H54 (cell line): ENCODE results near the gene ZBTB49.

ENCODE experiments used
- DNase-seq: peaks from one replicate; pipeline ENCODE4 v3.0.0; 2011; ENCODE audit warnings: low spot score, mixed read lengths; ENCODE audit not compliant: insufficient read length
- FAIRE-seq: peaks from 3 replicates; lab custom pipeline; 2011; peaks lifted over from hg19 to GRCh38; lab: Jason Lieb, UNC
- POLR2A ChIP-seq: IDR thresholded peaks from 2 replicates; pipeline ENCODE4 v1.6.1; 2011; ENCODE audit warnings: low read depth, mild to moderate bottlenecking, low read length

Gene ZBTB49

GRCh38 chr4:4364486-4365208, 74.6 kb downstream of the ZBTB49 start:
- DNase-seq (no peak), FAIRE-seq (no peak)

DNA sequence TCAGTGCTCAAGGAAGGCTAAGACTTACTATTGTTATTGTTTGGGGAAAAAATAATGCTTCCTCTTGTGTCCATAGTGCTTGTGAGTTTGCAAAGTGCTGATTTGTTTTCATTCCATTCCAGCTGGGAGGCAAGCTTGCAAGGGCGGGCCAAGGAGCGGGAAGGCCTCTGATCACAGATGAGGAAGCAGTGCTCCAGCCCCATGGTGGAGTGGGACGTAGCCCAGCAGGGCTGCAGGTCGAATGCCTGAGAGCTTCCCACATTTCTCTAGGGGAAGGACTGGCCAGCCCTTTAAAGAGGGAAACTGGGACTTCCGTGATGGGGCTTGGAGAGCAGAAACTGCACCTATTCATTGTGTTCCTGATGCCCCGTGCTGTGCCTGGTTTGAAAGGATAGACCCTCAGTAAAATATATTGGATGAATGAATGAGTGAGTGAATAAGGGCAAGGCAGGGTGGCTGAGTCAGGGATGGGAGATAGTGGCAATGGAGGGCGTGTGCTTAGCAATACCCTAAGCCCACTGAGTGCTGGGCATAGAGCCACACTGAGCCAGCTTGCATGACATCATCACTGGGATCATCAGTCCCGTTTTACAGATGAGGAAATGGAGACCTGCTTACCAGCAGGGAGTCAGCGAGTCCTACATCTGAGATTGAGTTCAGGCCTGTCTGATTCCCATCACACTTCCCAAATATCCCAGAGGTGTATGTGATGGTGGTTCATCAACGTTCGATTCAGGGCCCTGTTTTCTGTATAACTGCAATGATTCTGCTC, 78.9 kb downstream of the ZBTB49 start:
- FAIRE-seq (no peak), DNase-seq (no peak)
- no peak for TF ChIP-seq POLR2A

More at GRCh38 chr4:4364486-4365208, 74.6 kb downstream of the ZBTB49 start:
- no peak for TF ChIP-seq POLR2A
